T-helper 1 cell treated with Interleukin-12 subunit alpha and Interleukin-12 subunit beta and Interleukin-4 antibody, amounts not matched to agents 30 ng/mL and 1 ng/mL, for 36 hours (primary cell): ENCODE data around the gene ARID3C. TPM values are rescaled to one million over a fixed set of nuclear protein-coding genes. Genes with fewer than 3 reads are reported as not detected.

ENCODE experiments used
- intact Hi-C: fragments of 100-400 bp; cut with micrococcal nuclease; formaldehyde crosslinking; loops from one replicate; pipeline ENCODE4 v1.15.1; 2024
- total RNA-seq: library from RNA; stranded (reverse); gene quantifications from 2 replicates; pipeline ENCODE4 v1.2.3, GENCODE V29; 2022

ARID3C gene
- total RNA-seq, 1 donor from 2014 or later: 0.49 TPM

- intact Hi-C loops: no loop called here
These were observed 22.0 kb downstream of the ARID3C start for GRCh38 chr9:34606905-34607304.

DNA sequence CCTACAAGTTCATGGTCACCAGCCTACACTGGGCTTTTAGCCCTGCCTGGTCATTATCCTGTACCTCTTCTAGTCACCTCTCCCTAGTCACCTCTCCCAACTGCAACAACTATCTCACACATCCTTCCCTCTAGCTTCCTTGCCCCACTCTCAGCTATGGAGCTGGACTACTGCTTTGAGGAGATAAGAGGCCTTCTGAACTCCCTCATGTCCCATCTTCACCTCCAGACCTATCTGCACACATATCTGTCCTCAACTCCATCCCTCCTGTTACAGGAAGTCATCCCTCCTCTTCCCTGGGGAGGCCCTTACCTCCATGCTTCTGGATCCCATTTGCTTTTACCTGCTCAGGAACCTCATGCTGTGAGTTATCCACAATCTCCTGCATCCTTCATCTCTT lies 22.7 kb downstream of the ARID3C start:
- intact Hi-C loops: no loop called here

- intact Hi-C loops: loop anchor here (1.0 kb wide), 4 partner anchors 12 to 166 kb away; no protein-coding TSS in a partner anchor
These were observed 25.1 kb downstream of the ARID3C start for GRCh38 chr9:34603610-34604231.

DNA sequence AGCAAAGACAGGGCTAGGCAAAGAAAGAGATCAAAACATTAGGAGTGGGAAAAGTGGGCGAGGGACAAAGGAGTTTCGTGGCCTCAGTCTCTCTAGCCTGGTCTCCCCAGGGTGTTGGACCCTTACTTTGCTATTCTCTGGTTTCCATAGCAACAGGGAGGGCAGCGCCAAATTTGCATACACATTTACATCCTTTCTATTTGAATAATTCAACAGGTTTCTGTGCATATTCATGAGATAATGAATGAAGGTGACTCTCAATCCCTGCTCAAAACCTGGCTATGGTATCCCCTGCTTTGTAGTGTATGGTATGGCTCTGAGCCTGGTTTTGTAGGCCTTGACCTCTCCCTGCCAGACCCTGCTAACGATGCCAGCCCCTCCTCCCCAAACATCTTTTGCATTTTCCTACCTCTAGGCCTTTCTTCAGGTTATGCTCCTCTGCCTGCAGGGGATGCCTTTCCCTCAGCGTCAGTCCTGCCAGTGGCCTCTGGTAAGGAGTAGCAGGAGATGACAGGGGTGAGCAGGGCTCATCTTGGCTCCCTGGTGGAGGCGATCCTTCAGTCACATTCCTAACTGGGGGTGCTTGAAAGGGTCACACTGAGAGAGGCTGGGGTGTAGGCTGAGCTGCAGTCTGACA lies 26.8 kb downstream of the ARID3C start:
- intact Hi-C loops: no loop called here

DNA sequence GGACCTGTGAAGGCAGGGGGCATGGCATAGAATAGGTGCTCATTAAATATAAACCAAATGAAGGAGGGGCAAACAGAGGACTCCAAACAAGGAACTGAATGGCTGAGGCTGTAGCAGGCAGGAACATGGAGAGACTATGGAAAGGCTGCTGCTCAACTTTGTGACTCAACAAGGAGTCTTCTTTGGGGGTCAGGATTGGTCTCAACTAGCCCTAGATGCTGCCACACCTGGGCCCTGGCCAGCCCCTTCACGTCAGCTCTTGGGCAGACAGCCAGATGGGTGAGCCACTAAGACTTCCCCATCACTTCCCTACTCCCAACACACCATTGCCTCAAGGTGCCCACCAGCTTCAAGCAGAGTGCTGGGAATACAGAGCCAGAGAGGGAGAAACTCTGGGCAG lies 28.0 kb downstream of the ARID3C start:
- intact Hi-C loops: no loop called here

DNA sequence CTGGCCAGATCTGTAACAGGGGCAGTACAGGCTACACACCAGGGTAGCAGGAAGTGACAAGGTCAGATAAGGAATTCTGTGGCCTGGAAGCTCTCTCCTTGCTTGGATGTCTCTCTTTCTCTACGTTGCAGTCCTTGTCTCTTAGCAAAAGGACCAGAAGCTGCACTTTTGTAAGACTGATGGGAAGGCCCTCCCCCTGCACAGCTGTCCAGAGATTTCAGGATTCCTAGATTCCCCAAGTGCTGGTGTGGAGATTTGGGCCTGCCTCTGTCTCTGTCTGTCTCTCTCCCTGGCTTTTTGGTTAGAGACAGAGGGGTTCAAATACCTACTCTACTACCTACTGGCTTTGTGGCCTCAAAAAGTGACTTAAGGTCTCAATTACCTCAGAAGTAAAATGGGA lies 29.3 kb downstream of the ARID3C start:
- intact Hi-C loops: no loop called here

- intact Hi-C loops: no loop called here
These were observed 34.7 kb downstream of the ARID3C start for GRCh38 chr9:34594177-34594576.

DNA sequence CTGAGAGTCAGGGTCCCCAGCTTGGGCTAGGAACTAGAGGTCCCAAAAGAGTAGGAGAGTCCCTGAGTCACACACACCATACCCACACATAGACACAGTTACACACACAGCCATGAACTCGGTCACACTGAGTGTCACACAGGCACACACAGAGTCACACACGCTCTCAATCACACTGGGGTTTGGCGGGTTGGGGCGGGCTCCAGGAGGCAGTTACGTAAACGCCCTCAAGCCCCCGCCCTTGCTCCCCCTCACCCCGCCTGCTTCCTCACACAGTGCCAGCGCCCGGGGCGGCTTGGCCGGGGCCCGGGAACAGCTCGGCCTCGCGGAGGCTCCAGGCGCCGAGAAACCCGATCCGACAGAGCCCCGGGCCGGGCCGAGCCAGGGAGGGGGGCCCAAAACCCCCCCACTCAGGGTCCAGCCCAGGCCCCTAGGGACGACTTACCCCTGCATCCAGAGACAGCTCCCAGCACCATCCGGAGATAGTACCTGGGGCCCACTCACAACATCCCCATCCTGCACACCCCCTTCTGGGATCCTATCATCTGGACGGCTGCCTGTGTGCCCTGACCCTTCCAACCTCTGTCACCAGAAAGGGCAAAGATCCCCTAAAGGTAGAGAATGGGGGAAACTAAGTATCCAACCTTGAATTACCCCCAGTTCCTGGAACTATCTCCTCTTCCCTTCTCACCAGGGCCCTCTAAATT lies 35.8 kb downstream of the ARID3C start:
- intact Hi-C loops: loop anchor here (1.0 to 2.0 kb wide), 2 partner anchors 49 to 92 kb away; no protein-coding TSS in a partner anchor

- intact Hi-C loops: loop anchor here (1.0 to 2.0 kb wide), 7 partner anchors 11 to 188 kb away; partner anchors contain the start of gene ARID3C
These were observed 36.7 kb downstream of the ARID3C start for GRCh38 chr9:34591917-34592866.

- intact Hi-C loops: loop anchor here (1.0 to 2.0 kb wide), 6 partner anchors 12 to 187 kb away; partner anchors contain the start of gene ARID3C
These were observed 37.5 kb downstream of the ARID3C start for GRCh38 chr9:34591248-34591916.

DNA sequence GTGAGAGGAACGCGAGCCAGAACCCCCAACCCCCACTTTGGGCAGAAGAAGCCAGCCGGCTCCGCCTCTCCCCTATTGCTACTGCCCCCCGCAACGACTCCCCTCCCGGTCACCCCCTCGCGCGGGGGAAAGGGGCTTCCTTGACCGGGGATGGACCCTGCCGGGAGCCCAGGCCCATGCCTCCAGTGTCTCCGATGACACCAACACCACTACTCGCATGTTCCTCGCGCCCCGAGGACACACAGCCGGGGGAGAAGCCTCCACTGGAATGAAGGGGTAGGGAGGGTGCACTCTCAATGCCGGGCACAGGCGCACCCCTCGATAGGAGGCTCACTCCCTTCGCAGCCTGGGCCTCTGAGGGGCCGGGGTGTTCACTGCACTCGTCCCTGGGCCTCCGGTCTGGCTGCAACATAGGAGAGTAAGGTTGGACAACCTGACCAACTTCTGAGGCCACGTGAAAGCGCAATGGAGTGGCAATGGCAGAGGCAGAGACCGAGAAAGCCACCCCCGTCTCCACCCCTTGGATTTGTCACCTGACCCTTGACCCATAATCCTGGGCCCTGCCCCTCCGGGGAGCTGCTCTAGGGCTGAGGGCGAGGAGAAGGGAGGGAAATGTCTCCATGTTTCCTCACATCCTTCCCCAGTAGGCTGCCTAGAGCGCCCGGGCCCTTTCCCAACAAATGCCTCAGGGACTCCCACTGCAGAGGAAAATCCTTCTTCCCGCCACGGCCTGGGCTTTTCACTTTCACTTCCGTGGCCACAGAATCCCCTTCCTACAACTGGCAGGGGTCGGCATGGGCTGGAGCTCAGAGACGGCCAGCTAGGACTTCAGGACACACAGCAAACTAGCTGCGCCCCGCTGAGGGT lies 38.3 kb downstream of the ARID3C start:
- intact Hi-C loops: loop anchor here (1.0 to 2.0 kb wide), 6 partner anchors 13 to 186 kb away; partner anchors contain the start of gene ARID3C

- intact Hi-C loops: loop anchor here (2.0 kb wide), 1 partner anchor 39 kb away; the partner anchor contains the start of gene ARID3C
These were observed 39.1 kb downstream of the ARID3C start, which contains the start of gene CNTFR for GRCh38 chr9:34589636-34590380. Gene CNTFR (minus strand): TSS chr9:34589724. CDS start chr9:34568981, 20,743 bp downstream.

DNA sequence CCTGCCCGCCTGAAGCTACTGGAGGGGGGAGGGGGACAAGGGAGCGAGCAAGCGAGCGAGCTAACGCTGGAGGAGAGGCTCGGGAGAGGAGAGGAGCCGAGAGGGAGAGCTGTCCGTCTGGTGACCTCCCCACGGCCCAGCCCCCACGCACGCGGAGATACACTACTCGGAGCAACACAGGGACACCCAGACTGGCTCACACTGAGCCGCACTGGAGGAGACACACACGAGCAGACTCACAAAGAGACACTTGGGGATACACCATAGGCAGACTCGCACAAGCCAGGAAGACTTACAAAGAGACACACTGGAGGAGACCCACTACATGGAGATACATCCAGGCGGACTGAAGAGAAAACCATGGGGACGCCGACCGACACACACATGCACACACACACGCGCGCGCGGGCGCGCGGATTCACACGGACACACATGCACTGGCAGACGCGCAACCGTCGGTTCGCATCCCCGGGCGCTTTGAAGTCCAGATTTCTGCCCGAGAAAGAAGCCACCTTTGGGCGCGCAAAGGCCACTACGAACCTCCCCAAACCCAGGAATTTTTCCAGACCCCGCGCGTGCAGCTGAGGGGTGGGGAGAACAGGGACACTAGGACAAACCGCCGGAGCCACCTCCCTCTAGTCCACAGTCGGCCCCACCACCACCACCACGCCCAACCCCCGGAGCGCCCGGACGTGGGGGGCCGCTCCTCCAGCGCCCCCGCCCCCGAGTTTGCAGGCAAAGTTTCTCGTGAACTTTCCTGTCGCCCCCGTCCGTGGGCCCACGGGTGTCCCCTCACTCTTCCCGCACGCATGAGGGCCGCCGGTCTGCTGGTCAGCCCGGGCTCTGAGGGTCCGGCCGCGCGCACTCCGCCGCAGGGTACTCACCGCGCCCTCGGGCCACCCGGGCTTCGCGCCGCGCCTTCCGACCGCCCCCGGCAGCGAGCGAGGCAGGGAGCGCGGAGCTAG lies 39.9 kb downstream of the ARID3C start:
- intact Hi-C loops: no loop called here

DNA sequence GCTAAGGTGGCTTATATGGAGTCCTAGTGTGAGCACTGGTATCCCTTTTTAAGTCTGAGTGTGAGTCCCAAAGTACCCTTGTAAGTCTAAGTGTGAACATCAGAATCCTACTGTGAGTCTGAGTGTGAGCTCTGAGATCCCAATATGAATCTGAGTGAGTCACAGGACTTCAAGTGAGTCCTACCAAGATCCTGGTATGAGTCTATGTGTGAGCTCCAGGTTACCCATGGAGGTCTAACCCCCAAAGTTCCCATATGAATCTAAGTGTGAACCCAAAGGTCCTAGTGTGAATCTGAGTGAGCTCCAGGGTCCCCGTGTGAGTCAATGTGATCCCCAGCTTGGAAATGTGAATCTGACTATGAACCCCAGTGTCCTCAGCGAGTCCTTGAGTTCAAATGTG lies 41.6 kb downstream of the ARID3C start:
- intact Hi-C loops: no loop called here

DNA sequence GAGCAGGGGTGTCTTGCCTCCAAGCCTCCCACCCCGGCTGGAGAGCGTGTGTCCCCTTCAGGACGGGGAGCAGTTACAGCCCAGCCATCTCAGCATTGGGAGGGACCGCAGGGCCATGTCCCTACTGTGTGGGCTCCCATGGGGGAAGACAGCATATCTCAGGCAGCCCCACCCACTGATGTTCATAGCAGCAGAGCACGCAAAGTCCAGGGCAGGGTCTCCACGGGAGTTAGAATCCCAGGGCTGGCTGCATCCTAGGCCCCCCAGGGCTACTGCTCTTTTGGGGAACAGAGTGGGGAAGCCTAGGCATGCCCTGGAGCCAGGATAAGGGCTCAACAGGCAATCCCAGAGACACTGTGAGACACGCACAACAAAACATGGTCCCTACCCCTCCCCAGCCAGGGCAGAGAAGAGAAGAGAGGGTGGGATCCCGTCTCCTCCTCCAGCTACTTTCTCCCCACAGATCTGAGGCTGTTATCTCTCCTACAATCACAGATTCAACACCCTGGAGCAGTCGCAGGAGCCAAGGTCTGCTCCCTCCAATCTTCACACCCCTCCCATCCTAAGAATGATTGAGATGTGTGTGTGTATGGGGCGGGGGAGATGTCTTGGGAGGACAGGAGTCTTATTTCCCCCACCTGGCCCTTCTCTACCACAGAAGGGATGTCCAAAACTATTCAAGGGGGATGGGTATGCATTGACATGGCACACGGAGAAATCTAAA lies 42.8 kb downstream of the ARID3C start:
- intact Hi-C loops: no loop called here

DNA sequence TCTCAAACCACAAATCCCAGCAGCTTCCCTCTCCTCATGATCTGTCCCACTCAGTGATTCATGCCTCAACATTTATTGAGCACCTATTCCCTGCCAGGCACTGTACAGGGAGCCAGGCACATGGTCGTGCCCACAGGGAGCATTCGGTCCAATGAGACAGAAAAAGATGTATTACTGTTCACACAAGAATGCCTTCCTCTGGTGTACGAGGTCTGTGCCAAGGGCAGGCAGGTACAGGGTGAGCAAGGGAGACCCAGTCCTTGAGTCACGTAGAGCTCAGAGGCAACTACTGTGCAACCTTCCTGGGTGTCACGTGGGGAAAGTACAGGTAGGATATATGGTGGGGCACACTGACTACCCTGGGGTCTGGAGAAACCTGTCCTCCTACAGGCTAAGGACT lies 43.9 kb downstream of the ARID3C start:
- intact Hi-C loops: no loop called here

DNA sequence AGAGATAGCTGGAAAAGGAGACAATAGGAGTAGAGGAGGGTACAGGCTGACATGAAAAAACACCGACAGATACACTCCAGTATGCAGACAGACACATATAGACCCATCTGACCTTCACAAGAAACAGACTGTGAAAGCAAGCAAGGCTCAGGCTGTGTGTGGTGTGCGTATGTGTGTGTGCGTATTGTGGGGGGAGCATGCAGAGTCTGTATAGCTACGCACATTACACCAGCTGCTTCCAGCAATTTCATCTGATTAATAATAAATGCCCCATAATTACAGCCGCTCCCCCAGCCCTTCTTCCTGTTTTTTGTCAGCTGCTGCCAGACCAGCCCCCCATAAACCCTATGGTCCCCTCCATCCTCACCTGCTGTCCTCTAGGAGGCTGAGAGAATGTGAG lies 46.1 kb downstream of the ARID3C start:
- intact Hi-C loops: no loop called here
